Epithelial cell of proximal tubule (primary cell): ENCODE results near the gene TOR1B. TPM values are rescaled to one million over a fixed set of nuclear protein-coding genes. Genes with fewer than 3 reads are reported as not detected.

Experiments
- DNase-seq: peaks from one replicate; pipeline ENCODE4 v3.0.0-alpha.2; 2011; ENCODE audit warnings: low read depth
- H3K4me3 ChIP-seq: 2 replicates; pipeline ENCODE4 v1.5.1; 2011; ENCODE audit warnings: low read depth, mild to moderate bottlenecking, low read length
- total RNA-seq: library from RNA; depleted of rRNA; stranded (reverse); fragments of >200 nt; gene quantifications from 2 replicates; pipeline ENCODE4 v1.2.3, GENCODE V29; 2015
- TF ChIP-seq, protein P1 (sequence below): conservative IDR thresholded peaks from 2 replicates; pipeline ENCODE4 v1.5.1; 2012; ENCODE audit warnings: low read depth, mild to moderate bottlenecking, low read length

TOR1B gene
- total RNA-seq, 1 donor from 2014 or later = 14.8 TPM

DNA sequence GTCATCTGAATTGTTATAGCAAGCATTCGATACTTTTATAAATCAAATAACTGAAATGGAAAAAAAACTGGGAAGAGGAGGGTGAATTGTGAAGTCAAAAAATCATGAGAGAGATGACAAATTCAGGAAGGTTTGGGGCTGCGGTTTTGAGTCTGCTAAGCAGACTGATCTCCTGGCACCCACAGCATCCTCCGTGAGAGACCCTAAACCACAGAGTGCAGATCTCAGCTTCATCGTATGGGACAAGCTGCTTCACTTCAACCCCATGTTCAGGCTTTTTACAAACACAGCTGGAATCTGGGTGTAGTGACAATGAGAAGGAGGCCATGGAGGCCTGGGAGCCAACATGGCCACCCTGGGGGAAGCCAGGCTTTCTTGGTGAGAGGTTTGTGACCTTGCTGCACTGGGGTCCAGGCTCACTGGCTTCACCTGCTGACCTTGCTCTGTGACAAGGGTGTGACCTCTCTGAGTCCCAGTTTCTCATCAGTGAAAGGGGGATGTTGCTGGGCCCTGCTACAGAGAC lies 51.7 kb downstream of the TOR1B start:
- TF ChIP-seq, protein P1, sequence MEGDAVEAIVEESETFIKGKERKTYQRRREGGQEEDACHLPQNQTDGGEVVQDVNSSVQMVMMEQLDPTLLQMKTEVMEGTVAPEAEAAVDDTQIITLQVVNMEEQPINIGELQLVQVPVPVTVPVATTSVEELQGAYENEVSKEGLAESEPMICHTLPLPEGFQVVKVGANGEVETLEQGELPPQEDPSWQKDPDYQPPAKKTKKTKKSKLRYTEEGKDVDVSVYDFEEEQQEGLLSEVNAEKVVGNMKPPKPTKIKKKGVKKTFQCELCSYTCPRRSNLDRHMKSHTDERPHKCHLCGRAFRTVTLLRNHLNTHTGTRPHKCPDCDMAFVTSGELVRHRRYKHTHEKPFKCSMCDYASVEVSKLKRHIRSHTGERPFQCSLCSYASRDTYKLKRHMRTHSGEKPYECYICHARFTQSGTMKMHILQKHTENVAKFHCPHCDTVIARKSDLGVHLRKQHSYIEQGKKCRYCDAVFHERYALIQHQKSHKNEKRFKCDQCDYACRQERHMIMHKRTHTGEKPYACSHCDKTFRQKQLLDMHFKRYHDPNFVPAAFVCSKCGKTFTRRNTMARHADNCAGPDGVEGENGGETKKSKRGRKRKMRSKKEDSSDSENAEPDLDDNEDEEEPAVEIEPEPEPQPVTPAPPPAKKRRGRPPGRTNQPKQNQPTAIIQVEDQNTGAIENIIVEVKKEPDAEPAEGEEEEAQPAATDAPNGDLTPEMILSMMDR = no peak
- DNase-seq = no peak
- no peak overlapping the region for H3K4me3 ChIP-seq

DNA sequence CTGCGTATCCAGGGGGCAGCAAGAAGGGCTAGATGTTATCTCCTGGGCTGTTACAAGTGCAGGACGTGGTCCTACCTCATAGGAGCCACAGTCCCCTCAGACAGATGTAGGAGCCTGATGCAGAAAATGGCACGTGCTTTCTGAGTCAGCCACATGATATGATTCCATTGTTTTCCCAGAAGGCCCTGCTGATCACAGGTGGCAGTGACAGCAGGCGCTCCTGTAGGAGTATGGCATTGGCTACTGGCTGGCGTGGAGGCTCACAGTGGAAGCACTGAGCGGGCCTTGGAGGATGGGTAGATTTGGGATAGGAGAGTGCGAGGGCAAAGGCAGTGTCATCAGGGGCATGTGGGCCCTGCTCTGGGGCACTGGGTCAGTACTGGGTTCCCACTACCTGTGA lies 54.2 kb downstream of the TOR1B start:
- TF ChIP-seq, protein P1 = no peak
- no peak overlapping the region for H3K4me3 ChIP-seq
- no peak for DNase-seq

DNA sequence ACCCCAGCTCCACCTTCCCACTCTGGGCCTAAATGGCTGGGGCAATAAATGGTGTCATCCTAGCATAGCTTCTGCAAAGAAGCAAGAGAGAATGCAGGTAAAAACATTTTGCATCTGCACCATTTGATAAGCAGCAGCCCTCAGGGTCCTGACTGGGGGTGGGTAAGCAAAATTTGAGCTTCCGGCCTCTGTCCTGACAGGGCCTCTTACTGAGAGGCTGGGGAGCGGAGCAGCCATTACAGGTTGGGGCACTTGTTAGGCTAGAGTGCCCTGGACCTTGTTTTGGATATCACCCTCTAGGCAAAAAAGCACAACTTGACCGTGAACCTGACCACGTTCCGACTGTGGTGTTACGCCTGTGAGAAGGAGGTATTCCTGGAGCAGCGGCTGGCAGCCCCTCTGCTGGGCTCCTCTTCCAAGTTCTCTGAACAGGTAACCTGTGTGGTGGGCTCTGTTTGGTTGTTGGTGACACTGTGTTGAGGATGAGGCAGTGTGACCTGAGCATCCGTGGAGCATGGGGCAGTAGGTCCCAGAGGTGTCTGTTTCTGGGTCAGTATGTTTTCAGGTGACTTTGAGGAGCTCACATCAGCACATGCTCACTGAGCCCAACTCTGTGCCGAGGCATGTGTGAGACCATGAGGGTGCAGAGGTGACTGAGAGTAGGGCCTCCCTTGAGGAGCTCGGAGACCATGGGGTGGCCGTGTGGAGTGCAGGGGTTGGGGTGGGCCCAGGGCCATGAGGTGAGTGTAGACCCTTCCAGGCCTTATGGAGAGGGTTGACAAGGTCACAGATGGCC lies 55.4 kb downstream of the TOR1B start:
- no peak for DNase-seq
- no peak overlapping the region for H3K4me3 ChIP-seq
- TF ChIP-seq, protein P1 = no peak

Other genes with a start within 250 kb of the TOR1B start
- gene C9orf50, start 182.1 kb upstream of the TOR1B start, total RNA-seq = 0.69 TPM in 1 of 2 replicates, not detected in the other
- 37.9 and 104 TPM in 2 replicates for gene NTMT1, start 177.0 kb upstream of the TOR1B start, total RNA-seq
- 22.3 and 29.2 TPM in 2 replicates for gene ASB6, start 161.0 kb upstream of the TOR1B start, total RNA-seq
- gene PRRX2, start 137.5 kb upstream of the TOR1B start, total RNA-seq = 0.17 and 1.7 TPM in 2 replicates
- 15.3 and 33.6 TPM in 2 replicates for gene PTGES, start 50.1 kb upstream of the TOR1B start, total RNA-seq
- 48.8 and 77.8 TPM in 2 replicates for gene TOR1A, start 21.0 kb downstream of the TOR1B start, total RNA-seq
- 39.9 and 53.6 TPM in 2 replicates for gene C9orf78, start 32.1 kb downstream of the TOR1B start, total RNA-seq
- gene USP20, start 32.3 kb downstream of the TOR1B start, total RNA-seq = 7.2 and 17.5 TPM in 2 replicates
- gene FNBP1, start 240.0 kb downstream of the TOR1B start, total RNA-seq = 8.8 and 25.6 TPM in 2 replicates